Left forelimb (tissue), 1 donor: ENCODE results near the gene TRIM56.
"Not testable (repeated sequence)": the region's sequence is repeated elsewhere in the genome, so short reads cannot be mapped to it uniquely, and the experiment has no call there.

ENCODE experiments used
- DNase-seq: peaks from one replicate; pipeline ENCODE4 v3.0.0-alpha.2; 2018; ENCODE audit warnings: low spot score

TRIM56 gene

GRCh38 chr7:101113836-101114235 is 28.6 kb downstream of the TRIM56 start:
- no peak for DNase-seq

GRCh38 chr7:101114492-101114891 is 29.2 kb downstream of the TRIM56 start:
- no peak for DNase-seq

GRCh38 chr7:101115215-101115614 is 29.9 kb downstream of the TRIM56 start:
- no peak for DNase-seq

- DNase-seq, result no peak
Measured at GRCh38 chr7:101116898-101117297, 31.6 kb downstream of the TRIM56 start.

- DNase-seq, result no peak
Measured at GRCh38 chr7:101118856-101119255, 33.6 kb downstream of the TRIM56 start.

DNA sequence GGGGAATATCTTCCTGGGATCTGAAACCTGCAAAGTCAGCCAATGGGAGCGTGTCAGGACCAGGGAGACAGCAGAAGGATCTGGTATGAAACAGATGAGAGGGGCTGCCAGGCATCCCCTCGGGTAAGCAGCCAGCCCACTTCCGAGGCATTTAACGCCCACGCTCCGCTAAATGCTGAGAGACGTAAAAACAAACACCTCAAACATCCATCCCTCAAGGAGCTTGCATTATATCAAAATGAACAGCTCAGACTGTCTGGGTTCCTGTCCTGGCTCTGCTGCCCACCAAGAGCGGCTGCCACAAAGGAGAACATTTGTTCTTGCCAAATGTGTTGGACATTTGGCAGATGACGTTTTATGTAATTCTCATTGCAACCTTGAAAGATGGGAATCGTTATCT is 34.6 kb downstream of the TRIM56 start:
- no peak for DNase-seq

- DNase-seq, result no peak
Measured at GRCh38 chr7:101120315-101120714, 35.0 kb downstream of the TRIM56 start.

- DNase-seq, result not testable (repeated sequence)
Measured at GRCh38 chr7:101121631-101121990, 36.3 kb downstream of the TRIM56 start.

DNA sequence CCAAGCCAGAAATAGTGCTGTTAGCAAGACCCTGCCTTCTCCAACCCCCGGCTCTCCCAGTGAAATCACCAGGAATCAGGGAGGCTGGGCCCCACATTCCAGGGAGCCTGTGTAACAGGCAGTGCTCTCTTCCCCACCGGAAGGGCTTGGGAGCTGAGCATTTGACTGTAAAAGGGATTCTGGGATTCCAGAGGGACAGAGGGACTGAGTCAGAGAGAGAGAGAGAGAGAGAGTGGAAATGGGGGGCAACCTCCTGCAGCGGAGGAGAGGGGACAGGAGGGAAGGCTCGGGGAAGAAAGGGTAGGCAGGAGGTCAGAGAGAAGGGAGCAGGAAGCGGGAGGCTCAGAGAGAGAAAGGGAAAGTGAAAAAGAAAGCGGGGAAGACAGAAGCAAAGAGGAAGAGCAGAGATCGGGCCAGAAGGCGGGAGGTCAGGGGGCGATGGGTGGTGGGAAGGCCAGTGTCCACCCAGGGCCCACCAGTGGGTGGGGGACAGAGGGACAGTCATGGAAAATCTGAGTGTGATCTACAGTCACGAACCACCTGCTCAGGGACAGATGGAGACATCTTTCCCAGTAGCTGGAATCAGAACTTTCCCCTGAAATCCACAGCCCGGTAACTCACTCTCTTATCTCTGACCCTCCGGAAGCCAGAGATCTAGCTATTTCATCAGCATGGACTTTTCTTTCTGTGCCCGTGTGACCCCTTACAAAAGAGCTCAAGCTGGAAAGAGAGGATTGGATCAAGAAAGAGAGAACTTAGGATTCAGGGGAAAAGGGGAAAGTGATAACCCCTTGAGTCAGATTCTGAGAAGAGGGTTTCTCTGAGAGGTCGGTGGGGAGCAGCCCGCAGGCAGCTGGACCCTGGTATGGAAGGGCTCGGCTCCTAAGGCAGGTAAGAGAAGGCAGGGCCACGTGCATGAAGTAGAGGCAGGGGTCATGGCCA is 37.0 kb downstream of the TRIM56 start:
- DNase-seq, result peak; percentile 88

GRCh38 chr7:101122933-101123702 is 37.8 kb downstream of the TRIM56 start:
- no peak for DNase-seq

GRCh38 chr7:101123703-101124068 is 38.4 kb downstream of the TRIM56 start:
- no peak for DNase-seq

- no peak for DNase-seq
Measured at GRCh38 chr7:101124376-101125056, 39.2 kb downstream of the TRIM56 start.

DNA sequence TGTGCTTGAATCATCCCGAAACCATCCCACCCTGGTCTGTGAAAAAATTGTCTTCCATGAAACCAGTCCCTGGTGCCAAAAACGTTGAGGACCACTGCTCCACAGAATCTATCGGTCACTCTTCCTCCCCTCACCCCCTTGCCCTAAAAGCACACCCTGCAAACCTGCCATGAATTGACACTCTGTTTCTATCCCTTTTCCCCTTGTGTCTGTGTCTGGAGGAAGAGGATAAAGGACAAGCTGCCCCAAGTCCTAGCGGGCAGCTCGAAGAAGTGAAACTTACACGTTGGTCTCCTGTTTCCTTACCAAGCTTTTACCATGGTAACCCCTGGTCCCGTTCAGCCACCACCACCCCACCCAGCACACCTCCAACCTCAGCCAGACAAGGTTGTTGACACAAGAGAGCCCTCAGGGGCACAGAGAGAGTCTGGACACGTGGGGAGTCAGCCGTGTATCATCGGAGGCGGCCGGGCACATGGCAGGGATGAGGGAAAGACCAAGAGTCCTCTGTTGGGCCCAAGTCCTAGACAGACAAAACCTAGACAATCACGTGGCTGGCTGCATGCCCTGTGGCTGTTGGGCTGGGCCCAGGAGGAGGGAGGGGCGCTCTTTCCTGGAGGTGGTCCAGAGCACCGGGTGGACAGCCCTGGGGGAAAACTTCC is 40.8 kb downstream of the TRIM56 start:
- no peak for DNase-seq

DNA sequence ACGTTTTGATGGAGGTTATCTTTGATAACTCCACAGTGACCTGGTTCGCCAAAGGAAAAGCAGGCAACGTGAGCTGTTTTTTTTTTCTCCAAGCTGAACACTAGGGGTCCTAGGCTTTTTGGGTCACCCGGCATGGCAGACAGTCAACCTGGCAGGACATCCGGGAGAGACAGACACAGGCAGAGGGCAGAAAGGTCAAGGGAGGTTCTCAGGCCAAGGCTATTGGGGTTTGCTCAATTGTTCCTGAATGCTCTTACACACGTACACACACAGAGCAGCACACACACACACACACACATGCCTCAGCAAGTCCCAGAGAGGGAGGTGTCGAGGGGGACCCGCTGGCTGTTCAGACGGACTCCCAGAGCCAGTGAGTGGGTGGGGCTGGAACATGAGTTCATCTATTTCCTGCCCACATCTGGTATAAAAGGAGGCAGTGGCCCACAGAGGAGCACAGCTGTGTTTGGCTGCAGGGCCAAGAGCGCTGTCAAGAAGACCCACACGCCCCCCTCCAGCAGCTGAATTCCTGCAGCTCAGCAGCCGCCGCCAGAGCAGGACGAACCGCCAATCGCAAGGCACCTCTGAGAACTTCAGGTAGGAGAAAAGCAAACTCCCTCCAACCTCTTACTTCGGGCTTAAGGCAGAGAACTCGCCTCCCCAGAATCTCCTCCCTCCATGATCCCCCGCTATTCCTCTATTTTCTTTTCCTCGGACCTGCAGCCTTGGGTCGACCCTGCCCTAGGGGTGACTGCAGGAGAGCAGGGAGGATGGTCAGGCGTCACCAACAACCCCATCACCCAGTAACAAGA is 41.6 kb downstream of the TRIM56 start, which contains the start of gene SERPINE1:
Gene SERPINE1 (plus strand): TSS at position 454 of the 809 bp plus-strand sequence. CDS start 1,290 bp downstream, outside the sequence.
- peak; percentile 91 for DNase-seq

- DNase-seq, result no peak
Measured at GRCh38 chr7:101127460-101128039, 42.3 kb downstream of the TRIM56 start.

DNA sequence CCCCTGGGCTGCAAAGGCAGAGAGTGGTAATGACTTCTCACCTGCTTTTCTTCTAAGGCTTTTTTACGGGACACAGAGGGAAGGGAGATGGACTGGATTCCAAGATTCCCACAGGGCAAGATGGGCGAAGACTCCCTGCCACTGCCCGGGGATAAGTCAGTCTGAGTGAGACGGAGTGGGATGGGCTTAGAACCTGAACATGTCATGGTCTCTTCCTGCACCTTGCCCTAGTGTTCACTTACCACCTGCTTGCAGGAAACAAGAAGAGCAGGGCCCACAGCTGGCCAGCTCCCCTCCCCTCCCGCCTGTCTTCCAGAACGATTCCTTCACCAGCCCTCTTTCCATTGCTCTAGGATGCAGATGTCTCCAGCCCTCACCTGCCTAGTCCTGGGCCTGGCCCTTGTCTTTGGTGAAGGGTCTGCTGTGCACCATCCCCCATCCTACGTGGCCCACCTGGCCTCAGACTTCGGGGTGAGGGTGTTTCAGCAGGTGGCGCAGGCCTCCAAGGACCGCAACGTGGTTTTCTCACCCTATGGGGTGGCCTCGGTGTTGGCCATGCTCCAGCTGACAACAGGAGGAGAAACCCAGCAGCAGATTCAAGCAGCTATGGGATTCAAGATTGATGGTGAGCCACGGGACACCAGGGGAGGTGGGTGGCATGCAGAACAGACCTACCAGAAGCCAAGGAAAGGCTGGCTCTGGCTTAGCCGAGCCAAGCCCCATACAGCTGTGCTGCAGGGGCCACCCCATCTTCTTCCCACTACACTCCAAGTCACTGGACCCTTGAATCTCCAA is 43.0 kb downstream of the TRIM56 start:
- DNase-seq, result no peak

DNA sequence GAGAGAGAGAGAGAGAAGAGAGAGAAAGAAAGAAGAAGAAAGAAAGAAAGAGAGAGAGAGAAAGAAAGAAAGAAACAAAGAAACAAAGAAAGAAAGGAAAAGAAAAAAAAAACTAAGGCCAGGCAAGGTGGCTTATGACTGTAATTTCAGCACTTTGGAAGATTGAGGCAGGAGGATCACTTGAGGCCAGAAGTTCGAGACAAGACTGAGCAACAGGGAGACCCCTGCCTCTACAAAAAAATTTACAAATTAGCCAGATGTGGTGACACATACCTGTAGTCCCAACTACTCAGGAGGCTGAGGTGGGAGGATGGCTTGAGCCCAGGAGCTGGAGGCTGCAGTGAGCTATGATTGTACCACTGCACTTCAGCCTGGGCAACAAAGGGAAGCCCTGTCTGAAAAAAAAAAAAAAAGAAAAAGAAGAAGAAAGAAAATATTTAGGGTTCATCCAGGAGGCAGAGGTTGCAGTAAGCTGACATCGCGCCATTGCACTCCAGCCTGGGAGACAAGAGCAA is 44.4 kb downstream of the TRIM56 start:
- no peak for DNase-seq

DNA sequence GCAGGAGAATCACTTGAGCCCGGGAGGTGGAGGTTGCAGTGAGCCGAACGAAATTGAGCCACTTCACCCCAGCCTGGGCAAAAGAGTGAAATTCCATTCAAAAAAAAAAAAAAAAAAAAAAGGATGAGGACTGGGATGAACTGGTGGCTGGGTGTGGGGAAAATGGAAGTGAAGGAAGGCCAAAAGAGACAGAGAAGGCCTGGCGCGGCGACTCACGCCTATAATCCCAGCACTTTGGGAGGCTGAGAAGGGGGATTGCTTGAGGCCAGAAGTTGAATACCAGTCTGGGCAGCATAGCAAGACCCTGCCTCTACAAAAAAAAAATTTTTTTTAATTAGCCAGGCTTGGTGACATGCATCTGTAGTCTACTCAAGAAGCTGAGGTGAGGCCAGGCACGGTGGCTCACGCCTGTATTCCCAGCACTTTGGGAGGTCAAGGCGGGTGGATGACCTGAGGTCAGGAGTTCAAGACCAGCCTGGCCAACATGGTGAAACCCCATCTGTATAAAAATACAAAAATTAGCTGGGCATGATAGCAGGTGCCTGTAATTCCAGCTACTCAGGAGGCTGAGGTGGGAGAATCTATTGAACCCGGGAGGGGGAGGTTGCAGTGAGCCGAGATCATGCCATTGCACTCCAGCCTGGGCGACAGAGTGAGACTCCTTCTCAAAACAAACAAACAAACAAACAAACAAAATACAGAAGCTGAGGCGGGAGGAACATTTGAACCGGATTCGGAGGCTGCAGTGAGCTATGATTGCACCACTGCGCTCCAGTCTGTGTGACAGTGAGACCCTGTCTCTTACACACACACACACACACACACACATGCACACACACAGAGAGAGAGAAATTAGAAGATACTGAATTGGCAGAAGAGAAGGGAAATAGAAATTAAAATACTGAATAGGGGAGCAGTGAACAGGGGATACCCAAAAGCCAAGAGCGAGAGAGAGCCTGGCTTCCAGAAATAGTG is 47.6 kb downstream of the TRIM56 start:
- DNase-seq, result not testable (repeated sequence)
